ENCODE measurements around the gene GRIA1. TPM values are rescaled to one million over a fixed set of nuclear protein-coding genes. Genes with fewer than 3 reads are reported as not detected.

The GRIA1 gene
- total RNA-seq, 2 donors from 2014 or later, result 12.4 to 39.0 TPM

DNA sequence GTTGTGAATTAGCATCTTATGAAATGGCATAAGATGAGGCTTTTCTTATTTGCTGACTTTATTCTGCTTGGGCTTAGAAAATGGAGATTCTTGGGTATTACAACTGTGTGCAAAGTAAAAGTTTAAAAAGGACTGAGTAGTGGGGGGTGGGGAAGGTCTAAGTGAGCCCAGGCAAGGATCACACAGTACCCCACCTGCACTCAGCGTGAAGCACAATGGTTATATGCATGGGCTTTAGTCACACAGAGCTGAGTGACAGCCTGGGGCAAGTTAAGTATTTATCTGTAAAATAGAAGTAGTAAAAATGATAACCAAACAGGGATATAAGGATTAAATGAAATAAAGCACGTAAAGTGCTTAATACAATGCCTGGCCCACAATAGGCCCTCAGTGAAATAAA lies 300.9 kb downstream of the GRIA1 start:
- ATAC-seq (ENCODE audit: insufficient number of reproducible peaks, low FRiP score, low read depth) (no peak), DNase-seq (ENCODE audit: low spot score) (no peak)
- Histone ChIP-seq H3K4me3 (no peak overlapping the region), H3K27ac (no peak overlapping the region), H3K27me3 (replicated peaks; ENCODE audit: insufficient read depth) (no peaks in the 10 kb centered on the region), H3K36me3 (no peaks in the 10 kb centered on the region), H3K4me1 (ENCODE audit: control insufficient read depth in 1 of 2, low read depth in 2 of 2) (no peaks in the 10 kb centered on the region), H3K9me3 (no peaks in the 10 kb centered on the region)
- TF ChIP-seq, protein P1, sequence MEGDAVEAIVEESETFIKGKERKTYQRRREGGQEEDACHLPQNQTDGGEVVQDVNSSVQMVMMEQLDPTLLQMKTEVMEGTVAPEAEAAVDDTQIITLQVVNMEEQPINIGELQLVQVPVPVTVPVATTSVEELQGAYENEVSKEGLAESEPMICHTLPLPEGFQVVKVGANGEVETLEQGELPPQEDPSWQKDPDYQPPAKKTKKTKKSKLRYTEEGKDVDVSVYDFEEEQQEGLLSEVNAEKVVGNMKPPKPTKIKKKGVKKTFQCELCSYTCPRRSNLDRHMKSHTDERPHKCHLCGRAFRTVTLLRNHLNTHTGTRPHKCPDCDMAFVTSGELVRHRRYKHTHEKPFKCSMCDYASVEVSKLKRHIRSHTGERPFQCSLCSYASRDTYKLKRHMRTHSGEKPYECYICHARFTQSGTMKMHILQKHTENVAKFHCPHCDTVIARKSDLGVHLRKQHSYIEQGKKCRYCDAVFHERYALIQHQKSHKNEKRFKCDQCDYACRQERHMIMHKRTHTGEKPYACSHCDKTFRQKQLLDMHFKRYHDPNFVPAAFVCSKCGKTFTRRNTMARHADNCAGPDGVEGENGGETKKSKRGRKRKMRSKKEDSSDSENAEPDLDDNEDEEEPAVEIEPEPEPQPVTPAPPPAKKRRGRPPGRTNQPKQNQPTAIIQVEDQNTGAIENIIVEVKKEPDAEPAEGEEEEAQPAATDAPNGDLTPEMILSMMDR (IDR thresholded peaks at IDR 0.05), result no peak

DNA sequence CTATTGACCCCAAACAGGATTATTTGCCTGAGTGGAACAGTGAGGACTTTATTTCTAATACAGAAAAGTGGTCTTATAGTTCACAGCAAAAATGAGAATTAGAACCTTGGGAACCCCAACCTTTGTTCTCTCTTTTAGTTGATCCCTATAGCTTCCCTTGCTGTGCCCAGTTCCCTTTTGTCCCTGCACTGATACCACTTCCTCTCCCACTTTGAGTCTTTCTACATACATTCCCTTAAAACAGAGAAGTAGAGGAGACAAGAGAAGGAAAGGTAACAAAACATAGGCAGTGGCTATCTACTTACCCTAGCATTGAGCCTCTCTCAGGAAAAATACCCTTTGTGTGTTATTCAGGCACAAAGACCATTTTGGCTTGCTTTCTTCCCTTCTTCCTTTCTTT lies 301.8 kb downstream of the GRIA1 start:
- H3K27ac ChIP-seq, result no peak overlapping the region
- no peak overlapping the region for H3K4me3 ChIP-seq
- H3K27me3 ChIP-seq (replicated peaks; ENCODE audit: insufficient read depth), result no peaks in the 10 kb centered on the region
- no peaks in the 10 kb centered on the region for H3K9me3 ChIP-seq
- ATAC-seq (ENCODE audit: insufficient number of reproducible peaks, low FRiP score, low read depth) (no peak), DNase-seq (ENCODE audit: low spot score) (no peak)
- no peaks in the 10 kb centered on the region for H3K36me3 ChIP-seq
- no peaks in the 10 kb centered on the region for H3K4me1 ChIP-seq (ENCODE audit: control insufficient read depth in 1 of 2, low read depth in 2 of 2)
- TF ChIP-seq, protein P1 (IDR thresholded peaks at IDR 0.05), result no peak

DNA sequence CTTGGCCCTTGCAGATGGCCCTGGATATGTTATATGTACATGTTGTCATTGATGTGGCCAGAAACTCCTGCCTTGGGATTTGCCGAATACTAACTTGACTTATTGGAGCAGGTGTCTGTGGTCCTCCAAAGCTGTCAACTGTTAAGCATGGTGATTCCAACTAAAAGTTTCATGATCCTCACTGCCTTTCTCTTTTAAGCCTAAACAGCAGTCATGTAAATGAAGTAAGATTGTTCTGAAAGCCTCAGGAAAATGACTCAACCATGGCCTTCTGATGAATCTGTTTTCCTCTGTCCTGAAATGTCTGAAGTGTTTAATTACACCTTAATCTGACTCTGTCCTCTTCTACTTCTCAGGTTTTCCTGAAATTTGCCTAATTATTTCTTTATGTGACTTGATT lies 303.2 kb downstream of the GRIA1 start:
- ATAC-seq (ENCODE audit: insufficient number of reproducible peaks, low FRiP score, low read depth) (no peak), DNase-seq (ENCODE audit: low spot score) (no peak)
- no peaks in the 10 kb centered on the region for H3K9me3 ChIP-seq

DNA sequence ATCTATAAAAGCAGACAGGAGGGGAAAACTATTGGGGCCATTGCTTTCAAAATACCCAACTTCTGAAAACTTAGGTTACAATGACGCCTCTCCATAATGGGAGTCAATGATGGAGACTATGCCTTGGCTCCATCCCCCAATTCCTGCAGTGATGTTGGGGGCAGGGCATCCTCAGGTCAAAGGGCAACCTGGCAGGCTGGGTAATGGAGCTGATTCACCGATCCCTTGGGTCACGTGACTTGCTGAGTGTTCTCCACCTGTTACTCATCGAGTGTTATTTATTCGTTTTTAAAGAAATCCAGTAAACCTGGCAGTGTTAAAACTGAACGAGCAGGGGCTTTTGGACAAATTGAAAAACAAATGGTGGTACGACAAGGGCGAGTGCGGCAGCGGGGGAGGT lies 303.9 kb downstream of the GRIA1 start:
- H3K36me3 ChIP-seq, result no peaks in the 10 kb centered on the region
- H3K4me1 ChIP-seq (ENCODE audit: control insufficient read depth in 1 of 2, low read depth in 2 of 2), result peaks cover 4 to 12% of the 10 kb centered on the region in 2 donors
- H3K27ac ChIP-seq, result no peak overlapping the region
- no peaks in the 10 kb centered on the region for H3K27me3 ChIP-seq (replicated peaks; ENCODE audit: insufficient read depth)
- ATAC-seq (ENCODE audit: insufficient number of reproducible peaks, low FRiP score, low read depth), result no peak
- no peak overlapping the region for H3K4me3 ChIP-seq
- H3K9me3 ChIP-seq, result no peaks in the 10 kb centered on the region
- DNase-seq (ENCODE audit: low spot score), result no peak
- TF ChIP-seq, protein P1 (IDR thresholded peaks at IDR 0.05), result no peak

More for the DNA sequence above, 303.2 kb downstream of the GRIA1 start:
- no peak overlapping the region for H3K4me3 ChIP-seq
- H3K27ac ChIP-seq, result no peak overlapping the region
- H3K27me3 ChIP-seq (replicated peaks; ENCODE audit: insufficient read depth), result no peaks in the 10 kb centered on the region
- peaks cover 4 to 8% of the 10 kb centered on the region in 2 donors for H3K4me1 ChIP-seq (ENCODE audit: control insufficient read depth in 1 of 2, low read depth in 2 of 2)
- TF ChIP-seq, protein P1 (IDR thresholded peaks at IDR 0.05), result no peak
- H3K36me3 ChIP-seq, result no peaks in the 10 kb centered on the region

DNA sequence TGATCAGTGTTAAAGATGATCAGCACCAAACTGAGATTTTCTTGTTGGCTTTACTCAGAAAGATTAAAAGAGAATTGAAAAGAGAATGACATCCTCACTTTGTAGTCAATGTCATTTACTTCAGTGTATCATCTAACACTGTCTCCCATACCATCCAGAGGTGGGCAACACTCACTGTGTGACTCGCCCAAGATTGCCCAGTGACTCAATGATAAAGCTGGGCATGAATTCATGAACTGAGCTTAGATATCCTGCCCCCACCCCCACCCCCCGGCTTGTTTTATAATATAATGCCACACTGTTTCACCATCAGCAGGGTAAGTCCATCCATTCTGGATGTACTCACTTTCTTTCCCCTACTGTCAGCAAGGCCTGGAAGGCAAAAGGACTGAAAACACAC lies 306.1 kb downstream of the GRIA1 start:
- Histone ChIP-seq H3K4me1 (ENCODE audit: control insufficient read depth in 1 of 2, low read depth in 2 of 2) (peaks cover 4 to 12% of the 10 kb centered on the region in 2 donors), H3K9me3 (no peaks in the 10 kb centered on the region), H3K27ac (no peak overlapping the region), H3K36me3 (no peaks in the 10 kb centered on the region), H3K27me3 (replicated peaks; ENCODE audit: insufficient read depth) (no peaks in the 10 kb centered on the region), H3K4me3 (no peak overlapping the region)
- TF ChIP-seq, protein P1 (IDR thresholded peaks at IDR 0.05), result no peak
- DNase-seq (ENCODE audit: low spot score), result no peak
- ATAC-seq (ENCODE audit: insufficient number of reproducible peaks, low FRiP score, low read depth), result no peak
